GM19240 (cell line): ENCODE data around the gene CAVIN3.
"Not testable (repeated sequence)": the region's sequence is repeated elsewhere in the genome, so short reads cannot be mapped to it uniquely, and the experiment has no call there.

ENCODE experiments used
- DNase-seq: peaks from one replicate; pipeline ENCODE4 v3.0.0; 2011; ENCODE audit warnings: low spot score; ENCODE audit not compliant: insufficient read length

CAVIN3 gene

DNA sequence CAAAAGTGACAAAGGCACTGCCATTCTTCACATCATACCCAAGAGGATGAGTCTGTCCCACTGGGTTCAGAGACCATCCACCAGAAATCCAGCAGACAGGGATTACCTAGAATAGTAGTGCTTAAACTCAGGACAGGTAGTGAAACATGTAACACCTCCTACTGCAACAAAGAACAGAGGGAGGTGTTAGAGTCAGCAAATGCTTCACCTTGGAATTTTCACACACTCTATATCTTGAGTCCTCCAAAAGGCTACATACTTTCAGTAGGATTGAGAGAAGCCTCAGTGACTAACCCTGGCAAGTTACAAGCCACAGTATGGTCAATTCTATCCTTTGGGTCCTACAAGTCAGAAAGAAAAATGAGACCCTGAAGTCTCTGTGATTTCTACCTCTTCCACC lies 6.0 kb upstream of the CAVIN3 start:
- DNase-seq: no peak

DNA sequence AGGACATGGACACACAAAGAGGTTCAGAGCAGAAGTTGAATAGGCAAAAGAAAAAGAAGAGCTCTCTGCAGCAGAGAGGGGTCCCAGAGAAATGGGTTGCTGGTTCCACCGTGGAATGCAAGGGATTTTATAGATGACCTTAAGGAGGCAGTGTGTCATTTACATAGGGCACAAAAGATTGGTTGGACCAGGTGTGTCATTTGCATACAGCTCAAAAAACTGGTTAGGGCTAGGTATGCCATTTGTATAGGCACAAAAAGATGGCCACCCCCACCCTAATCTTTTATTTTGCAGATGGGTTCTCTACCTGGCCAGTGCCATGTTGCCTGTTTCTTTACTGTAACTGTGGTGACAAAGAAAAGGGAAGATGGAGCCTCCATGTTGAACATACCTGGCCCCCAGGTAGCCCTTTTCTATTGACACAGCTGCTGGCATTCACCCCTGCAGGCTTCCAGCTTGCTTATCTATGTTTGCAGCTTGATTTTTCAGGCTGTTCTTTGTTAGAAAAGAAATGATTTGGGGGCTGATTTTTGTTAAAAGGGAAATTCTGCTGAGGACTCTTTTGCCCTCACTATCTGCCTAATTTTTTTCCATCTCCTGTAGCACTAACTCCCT lies 3.1 kb upstream of the CAVIN3 start:
- no peak for DNase-seq

DNA sequence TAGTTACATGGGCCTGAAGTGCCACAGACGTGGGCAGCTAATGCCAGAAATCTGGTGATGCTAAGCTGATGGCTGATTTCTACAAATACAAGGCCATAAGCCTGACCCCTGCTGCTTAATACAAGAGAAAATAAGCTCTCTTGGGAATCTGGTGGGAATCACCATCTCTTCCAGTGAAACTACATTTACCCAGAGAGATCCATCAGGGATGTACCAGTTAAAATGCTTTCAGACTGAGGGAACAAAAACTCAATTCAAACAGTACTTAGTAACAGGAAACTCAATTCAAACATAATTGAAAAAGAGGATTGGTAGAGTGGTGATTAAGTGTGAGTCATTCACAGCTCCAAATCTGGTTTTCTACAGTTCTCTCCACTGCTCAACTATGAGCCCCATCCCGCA lies 1.7 kb upstream of the CAVIN3 start:
- DNase-seq: no peak

DNA sequence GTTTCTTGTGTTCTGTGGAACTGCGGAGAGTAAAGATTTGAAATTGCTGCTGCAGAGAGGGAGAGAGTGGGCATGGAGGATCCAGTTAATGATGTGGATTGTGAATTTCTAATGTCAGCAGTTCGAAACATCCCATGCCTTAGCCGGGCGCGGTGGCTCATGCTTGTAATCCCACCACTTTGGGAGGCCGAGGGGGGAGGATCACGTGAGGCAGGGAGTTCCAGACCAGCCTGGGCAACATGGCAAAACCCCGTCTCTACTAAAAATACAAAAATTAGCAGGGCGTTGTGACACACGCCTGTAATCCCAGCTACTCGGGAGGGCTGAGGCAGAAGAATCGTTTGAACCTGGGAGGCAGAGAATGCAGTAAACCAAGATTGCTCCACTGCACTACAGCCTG lies 1.1 kb upstream of the CAVIN3 start:
- no peak for DNase-seq

- no peak for DNase-seq
These were observed 444 bp downstream of the CAVIN3 start for GRCh38 chr11:6319704-6320410.

DNA sequence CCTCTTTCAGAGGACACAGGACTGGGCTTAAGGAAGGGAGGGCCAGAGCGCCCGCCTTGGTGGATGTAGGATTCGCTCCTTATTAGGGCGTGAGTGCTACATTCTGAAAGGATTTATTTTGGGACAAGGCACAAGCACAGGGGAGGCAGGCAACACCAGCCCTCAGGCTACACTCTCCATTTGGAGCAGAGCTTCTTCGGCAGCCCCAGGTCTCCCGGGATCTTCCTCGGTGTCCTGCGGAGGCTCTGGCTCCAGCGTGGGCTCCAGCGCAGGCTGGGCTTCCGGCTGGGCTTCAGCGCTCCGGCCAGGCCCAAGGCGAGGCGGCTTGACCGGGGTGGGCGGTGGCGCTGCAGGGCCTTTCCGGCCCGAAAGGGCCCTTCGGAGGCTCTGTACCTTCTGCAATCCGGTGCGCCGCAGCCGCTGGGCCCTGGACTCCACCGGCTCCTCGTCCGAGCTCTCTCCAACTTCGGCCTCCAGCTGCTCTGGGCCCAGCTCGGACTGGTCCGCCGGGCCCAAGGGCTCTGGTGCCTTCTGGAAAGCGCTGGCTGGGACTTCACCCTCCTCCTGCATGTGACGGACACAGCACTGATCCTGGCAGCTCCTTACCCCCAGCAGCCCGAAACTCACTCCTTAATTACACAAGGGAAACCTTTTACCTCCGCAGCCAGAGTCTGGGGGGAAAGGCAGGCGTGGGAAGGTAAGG lies 1.1 kb downstream of the CAVIN3 start:
- no peak for DNase-seq

DNA sequence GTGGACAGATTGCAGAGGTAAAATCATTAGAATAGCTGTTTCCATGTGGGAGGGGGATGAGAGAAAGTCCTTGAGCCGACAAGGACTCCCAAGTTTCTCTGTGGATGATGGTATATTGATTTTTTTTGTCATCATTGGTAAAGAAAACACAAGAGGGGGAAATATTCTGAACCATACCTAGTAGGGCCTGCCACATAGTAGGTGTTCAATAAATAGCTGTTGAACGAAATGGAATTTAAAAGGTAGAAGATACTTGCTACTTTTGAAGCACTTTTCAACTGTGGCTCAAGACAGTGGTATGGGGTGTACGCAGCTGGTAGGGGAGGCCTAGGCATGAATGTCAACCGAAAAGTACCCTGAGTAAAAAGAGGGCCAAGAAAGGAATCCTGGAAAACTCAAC lies 2.1 kb downstream of the CAVIN3 start:
- DNase-seq: no peak

GRCh38 chr11:6315811-6316425 lies 4.4 kb downstream of the CAVIN3 start:
- peak; percentile 71 for DNase-seq

DNA sequence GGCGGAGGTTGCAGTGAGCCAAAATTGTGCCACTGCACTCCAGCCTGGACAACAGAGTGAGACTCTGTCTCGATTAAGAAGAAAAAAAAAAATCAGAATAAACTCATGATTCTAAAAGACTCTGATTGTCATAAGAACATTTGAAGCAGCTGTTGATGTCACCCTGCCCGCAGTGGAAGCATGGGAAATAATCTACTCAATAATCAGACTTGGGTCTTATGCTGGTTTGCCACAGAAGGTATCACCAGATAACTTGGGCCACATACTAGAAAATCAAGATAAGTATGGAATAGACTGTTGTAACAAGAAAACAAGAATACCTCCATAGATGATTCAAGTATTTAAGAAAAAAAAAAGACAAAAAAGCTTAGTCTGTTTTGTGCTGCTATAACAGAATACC lies 8.2 kb downstream of the CAVIN3 start:
- no peak for DNase-seq

DNA sequence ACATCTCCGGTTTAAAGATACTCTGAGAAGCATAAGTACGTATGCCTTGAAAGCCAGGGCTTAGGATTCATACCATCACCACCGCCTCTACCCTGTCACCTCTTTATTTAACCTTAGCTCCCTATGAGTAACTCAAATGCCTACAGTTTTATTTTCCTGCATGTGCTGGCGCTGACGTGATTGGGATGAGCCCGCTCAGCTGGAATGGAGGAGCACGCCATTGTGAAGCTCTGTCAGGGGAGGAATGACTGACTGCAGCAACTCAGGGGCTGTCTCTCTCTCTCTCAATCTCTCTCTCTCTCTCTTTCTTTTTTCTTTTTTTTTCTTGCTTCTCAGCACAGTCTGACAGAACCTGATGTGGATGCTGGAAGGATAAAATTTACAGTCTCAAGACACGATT lies 12.4 kb downstream of the CAVIN3 start:
- DNase-seq: no peak

- no peak for DNase-seq
These were observed 15.0 kb downstream of the CAVIN3 start for GRCh38 chr11:6305297-6305696.

- DNase-seq: no peak
These were observed 16.6 kb downstream of the CAVIN3 start for GRCh38 chr11:6303661-6304060.

GRCh38 chr11:6301096-6301495 lies 19.2 kb downstream of the CAVIN3 start:
- no peak for DNase-seq

DNA sequence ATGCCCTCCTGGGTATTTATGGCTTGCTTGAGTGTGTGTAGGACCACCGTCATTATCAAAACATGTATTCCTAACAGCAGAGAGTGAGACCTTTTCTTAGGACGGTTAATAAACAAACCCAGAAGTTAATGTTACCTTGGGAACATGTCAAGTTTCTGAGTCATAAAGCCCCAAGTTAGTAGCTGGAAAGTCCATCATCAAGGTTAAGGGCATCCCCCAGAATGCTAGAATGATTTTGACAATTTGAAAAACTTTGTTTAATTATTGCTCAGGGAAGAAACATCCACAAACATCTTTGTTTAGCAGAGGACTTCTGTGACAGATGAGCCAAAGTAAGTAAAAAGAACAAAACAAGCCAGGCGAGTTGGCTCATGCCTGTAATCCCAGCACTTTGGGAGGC lies 20.0 kb downstream of the CAVIN3 start:
- DNase-seq: no peak

DNA sequence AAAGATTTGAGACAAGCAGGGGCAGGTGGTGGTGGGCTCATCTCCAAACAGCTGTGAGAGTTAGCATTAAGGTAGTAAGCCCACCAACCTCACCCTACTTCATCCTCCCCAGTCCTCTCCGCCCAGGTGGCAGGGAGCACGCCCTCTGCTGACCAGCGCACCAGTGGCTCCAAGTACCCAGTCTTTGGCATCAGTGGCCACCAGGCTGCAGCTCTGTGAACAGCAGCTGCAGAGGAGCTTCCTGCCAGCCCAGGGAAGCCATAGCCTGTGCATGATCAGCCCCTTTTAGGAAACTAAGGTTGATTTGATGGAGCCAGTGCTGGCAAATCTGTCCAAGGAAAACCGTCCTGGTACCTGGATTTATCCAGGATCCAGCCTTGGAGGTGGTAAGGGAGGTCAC lies 21.7 kb downstream of the CAVIN3 start:
- no peak for DNase-seq

GRCh38 chr11:6297831-6298230 lies 22.5 kb downstream of the CAVIN3 start:
- DNase-seq: no peak

DNA sequence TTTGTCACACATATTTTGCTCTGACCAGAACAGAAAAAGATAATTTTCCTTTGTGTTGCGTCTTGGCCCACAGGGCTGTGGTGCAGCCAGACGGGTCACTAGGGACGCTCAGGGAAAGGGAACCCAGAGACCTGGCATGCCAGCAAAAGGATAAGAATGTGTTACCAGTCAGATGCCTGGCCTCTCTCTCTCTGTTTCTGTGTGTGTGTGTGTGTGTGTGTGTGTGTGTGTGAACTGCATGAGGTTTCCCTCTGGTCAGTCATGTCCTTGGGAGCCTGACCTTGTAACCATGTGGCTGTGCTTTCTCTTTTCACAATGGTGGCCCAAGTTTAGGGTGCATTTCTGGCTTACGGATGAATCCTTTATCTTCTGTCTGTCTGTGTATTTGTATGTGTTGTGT lies 35.3 kb downstream of the CAVIN3 start:
- no peak for DNase-seq

GRCh38 chr11:6284250-6284649 lies 36.1 kb downstream of the CAVIN3 start:
- no peak for DNase-seq

DNA sequence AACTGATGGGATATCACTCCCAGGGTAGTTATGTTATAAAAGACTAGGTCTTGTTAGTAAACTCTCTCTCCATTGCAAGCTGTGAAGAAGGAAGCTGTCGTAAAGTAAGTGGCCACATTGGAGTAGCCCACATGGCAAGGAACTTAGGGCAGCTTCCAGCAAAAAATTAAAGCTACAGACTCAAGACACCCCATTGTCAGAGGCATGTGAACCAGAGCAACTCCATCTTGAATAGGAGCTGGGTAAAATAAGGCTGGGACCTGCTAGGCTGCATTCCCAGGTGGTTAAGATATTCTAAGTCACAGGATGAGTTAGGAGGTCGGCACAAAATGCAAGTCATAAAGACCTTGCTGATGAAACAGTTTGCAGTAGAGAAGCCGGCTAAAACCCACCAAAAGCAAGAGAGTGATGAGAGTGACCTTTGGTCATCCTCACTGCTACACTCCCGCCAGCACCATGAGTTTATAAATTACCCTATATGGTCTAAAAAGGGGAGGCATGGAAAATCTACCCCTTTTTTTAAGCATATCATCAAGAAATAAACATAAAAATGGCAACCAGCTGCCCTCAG lies 36.8 kb downstream of the CAVIN3 start:
- DNase-seq: no peak

GRCh38 chr11:6280809-6281208 lies 39.5 kb downstream of the CAVIN3 start:
- DNase-seq: not testable (repeated sequence)

DNA sequence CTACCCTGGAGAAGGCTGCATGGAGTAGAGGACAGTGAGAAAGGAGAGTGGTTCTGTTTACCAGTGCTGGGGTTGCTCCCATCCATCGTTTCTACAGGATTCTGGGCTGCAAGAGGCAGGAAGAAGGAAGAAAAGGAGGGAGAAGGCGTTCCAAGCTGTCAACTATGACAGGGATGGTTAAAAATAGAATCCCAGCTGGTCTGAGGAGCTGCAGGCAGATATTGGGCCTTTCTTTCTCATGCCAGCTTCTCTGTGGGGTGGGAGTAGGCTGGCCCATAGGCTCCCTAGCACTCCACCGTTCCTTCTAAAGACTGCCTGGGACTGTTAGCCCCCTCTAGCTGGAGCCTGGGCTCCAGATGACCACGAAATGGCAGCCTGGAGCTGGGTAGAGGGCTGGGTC lies 47.1 kb downstream of the CAVIN3 start:
- no peak for DNase-seq

- no peak for DNase-seq
These were observed 48.7 kb downstream of the CAVIN3 start for GRCh38 chr11:6271598-6271997.
